Measurements from ENCODE around the gene ARNT2. TPM values are rescaled to one million over a fixed set of nuclear protein-coding genes. Genes with fewer than 3 reads are reported as not detected.
"Not testable (repeated sequence)": the region's sequence is repeated elsewhere in the genome, so short reads cannot be mapped to it uniquely, and the experiment has no call there.

The ARNT2 gene
- total and polyA plus RNA-seq, 2 donors = 1.4 to 2.4 TPM

- 97% methylated on average over 3 of the region's 3 CpGs for WGBS
- no peak for DNase-seq (ENCODE audit: low read depth in 6 of 9, low spot score in 9 of 9)
- Histone ChIP-seq H3K36me3 (ENCODE audit: control insufficient read depth in 2 of 2, insufficient read depth in 2 of 2, low read length in 1 of 2) (no peaks in the 10 kb centered on the region), H3K9me3 (ENCODE audit: control insufficient read depth in 2 of 2, insufficient read depth in 1 of 2, low read length in 1 of 2) (no peaks in the 10 kb centered on the region), H3K4me1 (ENCODE audit: control insufficient read depth in 2 of 2, insufficient read depth in 2 of 2, low read length in 2 of 2) (no peaks in the 10 kb centered on the region), H3K4me3 (ENCODE audit: low read length in 2 of 2) (no peak overlapping the region), H3K27ac (ENCODE audit: low read depth in 1 of 2, low read length in 1 of 2) (no peak overlapping the region), H3K27me3 (ENCODE audit: control insufficient read depth in 2 of 2, insufficient read depth in 1 of 2, low read length in 1 of 2) (peaks cover 0 to 2% of the 10 kb centered on the region in 2 donors)
These were observed 21.9 kb upstream of the ARNT2 start for GRCh38 chr15:80382285-80382684.

- DNase-seq (ENCODE audit: low read depth in 6 of 9, low spot score in 9 of 9) = no peak
These were observed 19.8 kb upstream of the ARNT2 start for GRCh38 chr15:80384432-80384831.

GRCh38 chr15:80386151-80386550 lies 18.0 kb upstream of the ARNT2 start:
- Histone ChIP-seq H3K9me3 (ENCODE audit: control insufficient read depth in 2 of 2, insufficient read depth in 1 of 2, low read length in 1 of 2) (no peaks in the 10 kb centered on the region), H3K27ac (ENCODE audit: low read depth in 1 of 2, low read length in 1 of 2) (no peak overlapping the region), H3K36me3 (ENCODE audit: control insufficient read depth in 2 of 2, insufficient read depth in 2 of 2, low read length in 1 of 2) (no peaks in the 10 kb centered on the region), H3K27me3 (ENCODE audit: control insufficient read depth in 2 of 2, insufficient read depth in 1 of 2, low read length in 1 of 2) (no peaks in the 10 kb centered on the region), H3K4me1 (ENCODE audit: control insufficient read depth in 2 of 2, insufficient read depth in 2 of 2, low read length in 2 of 2) (no peaks in the 10 kb centered on the region), H3K4me3 (ENCODE audit: low read length in 2 of 2) (no peak overlapping the region)
- no peak for DNase-seq (ENCODE audit: low read depth in 6 of 9, low spot score in 9 of 9)
- WGBS = 98% methylated on average over 1 of the region's 1 CpG

More at GRCh38 chr15:80384432-80384831, 19.8 kb upstream of the ARNT2 start:
- WGBS = 74% methylated on average over 3 of the region's 3 CpGs
- Histone ChIP-seq H3K4me3 (ENCODE audit: low read length in 2 of 2) (no peak overlapping the region), H3K36me3 (ENCODE audit: control insufficient read depth in 2 of 2, insufficient read depth in 2 of 2, low read length in 1 of 2) (no peaks in the 10 kb centered on the region), H3K9me3 (ENCODE audit: control insufficient read depth in 2 of 2, insufficient read depth in 1 of 2, low read length in 1 of 2) (no peaks in the 10 kb centered on the region), H3K27ac (ENCODE audit: low read depth in 1 of 2, low read length in 1 of 2) (no peak overlapping the region), H3K4me1 (ENCODE audit: control insufficient read depth in 2 of 2, insufficient read depth in 2 of 2, low read length in 2 of 2) (no peaks in the 10 kb centered on the region), H3K27me3 (ENCODE audit: control insufficient read depth in 2 of 2, insufficient read depth in 1 of 2, low read length in 1 of 2) (peaks cover 0 to 2% of the 10 kb centered on the region in 2 donors)

DNA sequence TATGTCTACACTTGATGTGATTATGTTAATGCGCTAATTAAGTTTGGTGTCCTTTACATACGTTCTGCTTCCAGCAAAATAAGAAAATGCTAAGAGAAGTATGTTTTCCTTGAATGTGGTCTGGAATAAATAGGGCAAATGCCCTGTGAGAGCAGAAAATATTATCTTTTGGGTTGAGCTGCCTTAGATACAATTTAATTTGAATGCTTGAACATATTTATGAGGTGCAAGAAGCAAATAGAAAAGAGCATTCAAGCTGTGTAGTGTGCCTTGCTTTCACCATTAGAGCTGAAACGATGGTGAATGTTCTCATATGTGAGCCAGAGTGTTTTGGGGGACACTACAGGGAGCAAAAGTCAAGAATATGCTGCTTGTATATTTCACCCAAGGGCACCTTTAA lies 15.9 kb upstream of the ARNT2 start:
- DNase-seq (ENCODE audit: low read depth in 6 of 9, low spot score in 9 of 9) = no peak
- H3K9me3 ChIP-seq (ENCODE audit: control insufficient read depth in 2 of 2, insufficient read depth in 1 of 2, low read length in 1 of 2) = no peaks in the 10 kb centered on the region
- WGBS = 79% methylated on average over 3 of the region's 3 CpGs
- H3K4me3 ChIP-seq (ENCODE audit: low read length in 2 of 2) = no peak overlapping the region
- H3K27ac ChIP-seq (ENCODE audit: low read depth in 1 of 2, low read length in 1 of 2) = no peak overlapping the region
- no peaks in the 10 kb centered on the region for H3K4me1 ChIP-seq (ENCODE audit: control insufficient read depth in 2 of 2, insufficient read depth in 2 of 2, low read length in 2 of 2)
- no peaks in the 10 kb centered on the region for H3K36me3 ChIP-seq (ENCODE audit: control insufficient read depth in 2 of 2, insufficient read depth in 2 of 2, low read length in 1 of 2)
- H3K27me3 ChIP-seq (ENCODE audit: control insufficient read depth in 2 of 2, insufficient read depth in 1 of 2, low read length in 1 of 2) = no peaks in the 10 kb centered on the region

- WGBS = 95% methylated on average over 1 of the region's 1 CpG
- no peak overlapping the region for H3K27ac ChIP-seq (ENCODE audit: low read depth in 1 of 2, low read length in 1 of 2)
These were observed 14.8 kb upstream of the ARNT2 start for GRCh38 chr15:80389370-80389769.

GRCh38 chr15:80390942-80391341 lies 13.2 kb upstream of the ARNT2 start:
- not testable (repeated sequence) for DNase-seq (ENCODE audit: low read depth in 6 of 9, low spot score in 9 of 9); H3K27ac ChIP-seq (ENCODE audit: low read depth in 1 of 2, low read length in 1 of 2); H3K4me3 ChIP-seq (ENCODE audit: low read length in 2 of 2); H3K27me3 ChIP-seq (ENCODE audit: control insufficient read depth in 2 of 2, insufficient read depth in 1 of 2, low read length in 1 of 2); H3K36me3 ChIP-seq (ENCODE audit: control insufficient read depth in 2 of 2, insufficient read depth in 2 of 2, low read length in 1 of 2); H3K4me1 ChIP-seq (ENCODE audit: control insufficient read depth in 2 of 2, insufficient read depth in 2 of 2, low read length in 2 of 2); H3K9me3 ChIP-seq (ENCODE audit: control insufficient read depth in 2 of 2, insufficient read depth in 1 of 2, low read length in 1 of 2)
- WGBS = 96% methylated on average over 1 of the region's 1 CpG

More at GRCh38 chr15:80389370-80389769, 14.8 kb upstream of the ARNT2 start:
- H3K4me1 ChIP-seq (ENCODE audit: control insufficient read depth in 2 of 2, insufficient read depth in 2 of 2, low read length in 2 of 2) = no peaks in the 10 kb centered on the region
- no peak for DNase-seq (ENCODE audit: low read depth in 6 of 9, low spot score in 9 of 9)
- H3K36me3 ChIP-seq (ENCODE audit: control insufficient read depth in 2 of 2, insufficient read depth in 2 of 2, low read length in 1 of 2) = no peaks in the 10 kb centered on the region
- H3K9me3 ChIP-seq (ENCODE audit: control insufficient read depth in 2 of 2, insufficient read depth in 1 of 2, low read length in 1 of 2) = no peaks in the 10 kb centered on the region
- H3K4me3 ChIP-seq (ENCODE audit: low read length in 2 of 2) = no peak overlapping the region
- H3K27me3 ChIP-seq (ENCODE audit: control insufficient read depth in 2 of 2, insufficient read depth in 1 of 2, low read length in 1 of 2) = no peaks in the 10 kb centered on the region

DNA sequence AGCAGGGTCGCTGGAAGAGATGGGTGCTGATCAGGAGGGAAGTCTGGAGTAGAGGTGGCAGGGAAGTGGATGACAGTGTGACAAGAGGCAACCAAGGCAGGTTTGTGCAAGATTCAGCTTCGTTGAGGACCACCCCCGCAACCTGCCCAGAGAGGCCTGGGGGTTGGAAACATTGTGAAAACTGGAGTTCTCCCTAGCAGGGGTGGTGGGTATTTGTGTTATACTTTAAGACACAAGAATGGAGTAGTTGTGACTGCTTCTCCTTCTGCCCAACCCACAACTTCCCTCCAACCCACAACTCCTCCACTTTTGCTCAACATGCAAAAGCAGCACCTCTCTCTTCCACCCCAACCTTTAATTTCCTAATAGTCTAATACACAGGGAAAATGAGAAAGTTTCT lies 8.6 kb upstream of the ARNT2 start:
- Histone ChIP-seq H3K4me1 (ENCODE audit: control insufficient read depth in 2 of 2, insufficient read depth in 2 of 2, low read length in 2 of 2) (no peaks in the 10 kb centered on the region), H3K27ac (ENCODE audit: low read depth in 1 of 2, low read length in 1 of 2) (no peak overlapping the region), H3K9me3 (ENCODE audit: control insufficient read depth in 2 of 2, insufficient read depth in 1 of 2, low read length in 1 of 2) (no peaks in the 10 kb centered on the region), H3K36me3 (ENCODE audit: control insufficient read depth in 2 of 2, insufficient read depth in 2 of 2, low read length in 1 of 2) (no peaks in the 10 kb centered on the region), H3K4me3 (ENCODE audit: low read length in 2 of 2) (no peak overlapping the region), H3K27me3 (ENCODE audit: control insufficient read depth in 2 of 2, insufficient read depth in 1 of 2, low read length in 1 of 2) (peaks cover 0 to 9% of the 10 kb centered on the region in 2 donors)
- DNase-seq (ENCODE audit: low read depth in 6 of 9, low spot score in 9 of 9) = no peak
- WGBS = 87% methylated on average over 3 of the region's 3 CpGs

DNA sequence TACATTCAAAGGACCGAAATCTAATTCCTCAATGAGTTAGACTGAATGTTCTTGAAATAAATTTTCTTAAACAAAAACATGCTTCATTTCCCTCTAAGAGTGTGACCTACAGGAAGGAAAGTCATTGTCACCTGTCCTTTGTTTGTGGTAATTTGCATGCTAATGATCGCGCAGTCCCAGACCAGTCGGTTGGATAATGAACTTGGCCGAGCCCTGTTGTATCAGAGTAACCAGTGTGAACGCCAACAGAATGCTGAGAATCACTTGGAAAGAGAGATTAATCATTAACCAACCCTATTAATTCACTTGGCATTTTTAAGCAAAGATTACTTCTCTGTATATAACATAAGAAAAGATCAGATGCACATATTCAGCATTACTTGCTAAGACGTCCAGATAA lies 8.1 kb upstream of the ARNT2 start:
- H3K27me3 ChIP-seq (ENCODE audit: control insufficient read depth in 2 of 2, insufficient read depth in 1 of 2, low read length in 1 of 2) = peaks cover 0 to 9% of the 10 kb centered on the region in 2 donors
- H3K36me3 ChIP-seq (ENCODE audit: control insufficient read depth in 2 of 2, insufficient read depth in 2 of 2, low read length in 1 of 2) = no peaks in the 10 kb centered on the region
- DNase-seq (ENCODE audit: low read depth in 6 of 9, low spot score in 9 of 9) = no peak
- no peaks in the 10 kb centered on the region for H3K4me1 ChIP-seq (ENCODE audit: control insufficient read depth in 2 of 2, insufficient read depth in 2 of 2, low read length in 2 of 2)
- H3K4me3 ChIP-seq (ENCODE audit: low read length in 2 of 2) = no peak overlapping the region
- 88% methylated on average over 7 of the region's 7 CpGs for WGBS
- H3K9me3 ChIP-seq (ENCODE audit: control insufficient read depth in 2 of 2, insufficient read depth in 1 of 2, low read length in 1 of 2) = no peaks in the 10 kb centered on the region
- no peak overlapping the region for H3K27ac ChIP-seq (ENCODE audit: low read depth in 1 of 2, low read length in 1 of 2)

GRCh38 chr15:80399508-80399907 lies 4.7 kb upstream of the ARNT2 start:
- 97% methylated on average over 3 of the region's 3 CpGs for WGBS
- no peak overlapping the region for H3K27ac ChIP-seq (ENCODE audit: low read depth in 1 of 2, low read length in 1 of 2)
- no peaks in the 10 kb centered on the region for H3K4me1 ChIP-seq (ENCODE audit: control insufficient read depth in 2 of 2, insufficient read depth in 2 of 2, low read length in 2 of 2)
- H3K4me3 ChIP-seq (ENCODE audit: low read length in 2 of 2) = no peak overlapping the region
- H3K27me3 ChIP-seq (ENCODE audit: control insufficient read depth in 2 of 2, insufficient read depth in 1 of 2, low read length in 1 of 2) = peaks cover 24 to 35% of the 10 kb centered on the region in 2 donors
- H3K36me3 ChIP-seq (ENCODE audit: control insufficient read depth in 2 of 2, insufficient read depth in 2 of 2, low read length in 1 of 2) = no peaks in the 10 kb centered on the region
- no peaks in the 10 kb centered on the region for H3K9me3 ChIP-seq (ENCODE audit: control insufficient read depth in 2 of 2, insufficient read depth in 1 of 2, low read length in 1 of 2)
- no peak for DNase-seq (ENCODE audit: low read depth in 6 of 9, low spot score in 9 of 9)

DNA sequence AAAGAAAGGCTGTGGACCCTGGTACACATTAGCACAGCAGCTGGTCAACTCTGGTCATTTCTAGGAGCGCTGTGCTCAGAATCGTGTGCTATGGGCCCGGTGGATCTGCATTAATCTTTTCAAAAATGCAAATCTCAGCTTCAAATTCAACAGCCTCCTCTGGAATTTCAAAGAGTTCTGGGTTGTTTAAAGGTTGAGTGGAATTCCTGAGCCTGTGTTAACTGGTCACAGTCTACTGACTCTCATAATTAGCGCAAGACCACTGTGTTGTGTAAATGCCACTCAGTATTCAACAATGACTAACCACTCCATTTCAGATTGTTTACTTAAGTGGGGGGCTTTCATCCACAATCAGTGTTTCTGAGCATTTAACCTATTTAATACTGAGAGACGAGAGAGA lies 2.7 kb upstream of the ARNT2 start:
- Histone ChIP-seq H3K27ac (ENCODE audit: low read depth in 1 of 2, low read length in 1 of 2) (no peak overlapping the region), H3K27me3 (ENCODE audit: control insufficient read depth in 2 of 2, insufficient read depth in 1 of 2, low read length in 1 of 2) (peaks cover 38 to 51% of the 10 kb centered on the region in 2 donors), H3K36me3 (ENCODE audit: control insufficient read depth in 2 of 2, insufficient read depth in 2 of 2, low read length in 1 of 2) (no peaks in the 10 kb centered on the region), H3K9me3 (ENCODE audit: control insufficient read depth in 2 of 2, insufficient read depth in 1 of 2, low read length in 1 of 2) (no peaks in the 10 kb centered on the region), H3K4me3 (ENCODE audit: low read length in 2 of 2) (no peak overlapping the region), H3K4me1 (ENCODE audit: control insufficient read depth in 2 of 2, insufficient read depth in 2 of 2, low read length in 2 of 2) (no peaks in the 10 kb centered on the region)
- DNase-seq (ENCODE audit: low read depth in 6 of 9, low spot score in 9 of 9) = no peak
- WGBS = 97% methylated on average over 5 of the region's 5 CpGs
